ENCODE measurements around the gene PCYT1A. TPM values are rescaled to one million over a fixed set of nuclear protein-coding genes. Genes with fewer than 3 reads are reported as not detected.

The PCYT1A gene
- total and polyA plus RNA-seq, 4 donors, result 21.2 to 67.4 (median 42.7) TPM

- WGBS, 2 donors, result 83 to 88% methylated on average over 14 of the region's 14 CpGs
- no peak for TF ChIP-seq CTCF (IDR thresholded peaks at IDR 0.05; ENCODE audit: control extremely low read depth, extremely low read depth)
- peaks cover 21 to 29% (median 28%) of the 10 kb centered on the region in 4 donors for H3K36me3 ChIP-seq (ENCODE audit: control insufficient read depth in 4 of 4, insufficient read depth in 4 of 4, low read length in 4 of 4)
These were observed 48.6 kb downstream of the PCYT1A start for GRCh38 chr3:196238612-196239560.

DNA sequence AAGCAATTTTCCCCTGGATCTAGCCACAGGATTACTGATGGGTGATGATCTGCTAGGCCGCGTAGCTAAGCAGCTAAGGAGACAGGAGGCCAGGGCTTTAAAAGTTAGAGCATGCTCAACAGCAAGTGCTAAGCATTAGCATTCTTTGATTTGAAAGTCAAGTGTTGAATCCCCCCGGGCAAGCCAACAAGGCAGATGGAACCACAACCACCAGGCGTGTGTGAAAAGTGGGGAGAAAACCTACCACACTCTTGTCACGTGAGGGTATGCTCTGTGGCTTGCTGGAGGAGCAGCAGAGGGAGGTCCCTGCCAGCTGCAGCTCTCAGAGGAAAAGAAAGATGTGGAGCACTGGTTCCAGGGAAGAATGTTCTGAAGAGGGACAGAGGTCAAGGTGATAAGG lies 50.3 kb downstream of the PCYT1A start:
- no peak for DNase-seq
- ATAC-seq (ENCODE audit: insufficient read depth, low FRiP score), result no peak
- Histone ChIP-seq H3K4me1 (ENCODE audit: control insufficient read depth in 5 of 5, insufficient read depth in 5 of 5, low read length in 5 of 5) (peaks cover 0 to 9% (median 0%) of the 10 kb centered on the region in 5 donors), H3K4me3 (no peak overlapping the region), H3K36me3 (ENCODE audit: control insufficient read depth in 4 of 4, insufficient read depth in 4 of 4, low read length in 4 of 4) (peaks cover 19 to 27% (median 23%) of the 10 kb centered on the region in 4 donors), H3K27ac (ENCODE audit: low read depth in 1 of 2, low read length in 1 of 2) (no peak overlapping the region), H3K9ac (ENCODE audit: insufficient read depth in 1 of 2, low read length in 2 of 2) (no peak overlapping the region), H3K27me3 (ENCODE audit: control insufficient read depth in 3 of 3, insufficient read depth in 3 of 3, low read length in 2 of 3) (no peaks in the 10 kb centered on the region), H3K9me3 (ENCODE audit: control insufficient read depth in 4 of 4, insufficient read depth in 3 of 4, low read length in 3 of 4) (no peaks in the 10 kb centered on the region)
- no peak for TF ChIP-seq CTCF (IDR thresholded peaks at IDR 0.05; ENCODE audit: control extremely low read depth, extremely low read depth)
- WGBS, 2 donors, result 83 to 86% methylated on average over 5 of the region's 5 CpGs

More at GRCh38 chr3:196238612-196239560, 48.6 kb downstream of the PCYT1A start:
- no peak for DNase-seq
- H3K9ac ChIP-seq (ENCODE audit: insufficient read depth in 1 of 2, low read length in 2 of 2), result no peak overlapping the region
- no peak overlapping the region for H3K27ac ChIP-seq (ENCODE audit: low read depth in 1 of 2, low read length in 1 of 2)
- no peak for ATAC-seq (ENCODE audit: insufficient read depth, low FRiP score)
- peaks cover 0 to 9% (median 0%) of the 10 kb centered on the region in 5 donors for H3K4me1 ChIP-seq (ENCODE audit: control insufficient read depth in 5 of 5, insufficient read depth in 5 of 5, low read length in 5 of 5)
- H3K27me3 ChIP-seq (ENCODE audit: control insufficient read depth in 3 of 3, insufficient read depth in 3 of 3, low read length in 2 of 3), result no peaks in the 10 kb centered on the region
- no peaks in the 10 kb centered on the region for H3K9me3 ChIP-seq (ENCODE audit: control insufficient read depth in 4 of 4, insufficient read depth in 3 of 4, low read length in 3 of 4)
- H3K4me3 ChIP-seq, result no peak overlapping the region

DNA sequence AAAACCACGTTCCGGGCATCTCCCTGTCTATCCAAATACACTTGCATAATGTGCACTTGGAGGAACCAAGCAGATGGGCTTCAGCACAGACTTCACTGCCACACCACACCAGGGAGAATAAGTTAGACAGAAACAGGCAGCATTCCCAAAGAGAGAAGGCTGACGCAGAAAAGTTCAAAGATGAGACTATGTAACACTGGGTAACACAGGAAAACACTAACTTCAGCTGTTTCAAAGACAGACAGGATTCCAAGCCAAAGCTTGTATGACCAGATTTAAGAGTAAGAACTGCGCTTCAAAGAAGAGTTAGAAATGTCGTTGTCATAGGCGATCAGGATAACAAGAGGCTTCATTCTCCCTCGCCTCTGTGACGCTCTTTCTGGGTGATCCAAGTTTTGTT lies 51.3 kb downstream of the PCYT1A start:
- Histone ChIP-seq H3K4me3 (no peak overlapping the region), H3K4me1 (ENCODE audit: control insufficient read depth in 5 of 5, insufficient read depth in 5 of 5, low read length in 5 of 5) (peaks cover 0 to 9% (median 0%) of the 10 kb centered on the region in 5 donors), H3K27ac (ENCODE audit: low read depth in 1 of 2, low read length in 1 of 2) (no peak overlapping the region), H3K9me3 (ENCODE audit: control insufficient read depth in 4 of 4, insufficient read depth in 3 of 4, low read length in 3 of 4) (no peaks in the 10 kb centered on the region), H3K36me3 (ENCODE audit: control insufficient read depth in 4 of 4, insufficient read depth in 4 of 4, low read length in 4 of 4) (peaks cover 12 to 20% (median 17%) of the 10 kb centered on the region in 4 donors), H3K9ac (ENCODE audit: insufficient read depth in 1 of 2, low read length in 2 of 2) (no peak overlapping the region), H3K27me3 (ENCODE audit: control insufficient read depth in 3 of 3, insufficient read depth in 3 of 3, low read length in 2 of 3) (no peaks in the 10 kb centered on the region)
- 80 to 89% methylated on average over 8 of the region's 8 CpGs for WGBS, 2 donors
- ATAC-seq (ENCODE audit: insufficient read depth, low FRiP score), result no peak
- no peak for DNase-seq
- no peak for TF ChIP-seq CTCF (IDR thresholded peaks at IDR 0.05; ENCODE audit: control extremely low read depth, extremely low read depth)

Data from lung (tissue), 12 donors.